Parathyroid adenoma (tissue), 2 donors: ENCODE results near the gene RPL13.

Source experiments
- H2AFZ ChIP-seq: fragments of 300-600 bp; sonication (generic); one replicate; pipeline ENCODE4 v1.7.0; 2017; ENCODE audit warnings: antibody characterized with exemption, mild to moderate bottlenecking
- H3K27ac ChIP-seq: fragments of 300-600 bp; sonication (generic); one replicate; pipeline ENCODE4 v1.7.0; 2017
- H3K27me3 ChIP-seq: fragments of 300-600 bp; sonication (generic); one replicate; pipeline ENCODE4 v1.7.0; 2017; ENCODE audit warnings: low read length; ENCODE audit not compliant: control insufficient read depth, insufficient read depth
- H3K36me3 ChIP-seq: fragments of 300-600 bp; sonication (generic); one replicate; pipeline ENCODE4 v1.7.0; 2017; ENCODE audit warnings: low read length; ENCODE audit not compliant: control insufficient read depth, insufficient read depth
- H3K4me1 ChIP-seq: fragments of 300-600 bp; sonication (generic); one replicate; pipeline ENCODE4 v1.7.0; 2017; ENCODE audit warnings: control low read depth
- H3K4me2 ChIP-seq: fragments of 300-600 bp; sonication (generic); one replicate; pipeline ENCODE4 v1.7.0; 2017; ENCODE audit warnings: low read length
- H3K4me3 ChIP-seq: fragments of 300-600 bp; sonication (generic); one replicate; pipeline ENCODE4 v1.7.0; 2017; ENCODE audit warnings: low read depth, low read length
- H3K79me2 ChIP-seq: fragments of 300-600 bp; sonication (generic); one replicate; pipeline ENCODE4 v1.7.0; 2017; ENCODE audit warnings: control low read depth
- H3K9ac ChIP-seq: fragments of 300-600 bp; sonication (generic); one replicate; pipeline ENCODE4 v1.7.0; 2017; ENCODE audit warnings: mild to moderate bottlenecking
- H3K9me3 ChIP-seq: fragments of 300-600 bp; sonication (generic); one replicate; pipeline ENCODE4 v1.7.0; 2017; ENCODE audit warnings: low read length; ENCODE audit not compliant: control insufficient read depth
- TF ChIP-seq, protein P1 (sequence below): fragments of 300-600 bp; sonication (generic); IDR thresholded peaks from one replicate; pipeline ENCODE4 v1.7.0; 2017; ENCODE audit warnings: antibody characterized with exemption, mild to moderate bottlenecking
- donor health status: primary hyperparathyroidism.

The RPL13 gene

DNA sequence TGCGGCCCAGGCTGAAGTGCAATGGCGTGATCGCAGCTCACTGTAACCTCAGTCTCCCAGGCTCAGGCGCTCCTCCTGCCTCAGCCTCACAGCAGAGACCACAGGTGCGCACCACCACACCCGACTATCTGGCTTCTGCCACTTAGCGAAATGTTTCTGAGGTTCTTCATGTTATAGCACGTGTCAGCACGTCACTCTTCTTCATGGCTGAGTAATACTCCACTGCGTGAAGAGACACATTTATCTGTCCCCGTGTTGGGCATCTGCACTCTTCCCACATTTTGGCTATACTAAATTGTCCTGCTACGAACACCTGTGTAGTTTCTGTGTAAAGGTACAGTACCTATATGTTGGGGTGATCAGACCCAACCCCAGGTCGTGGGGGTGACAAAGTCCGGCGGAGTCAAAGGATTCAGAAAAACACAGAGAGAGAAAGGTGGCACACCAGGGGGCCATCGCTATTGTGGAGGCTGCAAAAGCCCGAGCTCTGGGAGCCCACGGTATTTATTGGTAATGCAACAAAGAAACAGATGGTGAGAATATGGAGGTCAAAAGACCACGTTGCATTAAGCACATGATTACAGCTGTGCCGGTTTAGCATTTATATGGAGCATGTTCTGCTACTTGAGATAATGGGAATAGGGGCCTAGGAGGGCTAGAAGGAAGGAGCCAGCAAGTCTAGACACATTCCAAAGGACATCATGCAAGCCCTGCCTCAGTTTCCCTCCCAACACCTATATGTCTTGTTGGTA lies 52.1 kb downstream of the RPL13 start:
- Histone ChIP-seq H3K9ac (no peak overlapping the region), H2AFZ (no peak overlapping the region), H3K27me3 (no peaks in the 10 kb centered on the region), H3K27ac (no peak overlapping the region), H3K9me3 (no peaks in the 10 kb centered on the region), H3K4me2 (no peak overlapping the region), H3K79me2 (no peaks in the 10 kb centered on the region), H3K36me3 (no peaks in the 10 kb centered on the region), H3K4me3 (no peak overlapping the region), H3K4me1 (no peaks in the 10 kb centered on the region)
- TF ChIP-seq, protein P1, sequence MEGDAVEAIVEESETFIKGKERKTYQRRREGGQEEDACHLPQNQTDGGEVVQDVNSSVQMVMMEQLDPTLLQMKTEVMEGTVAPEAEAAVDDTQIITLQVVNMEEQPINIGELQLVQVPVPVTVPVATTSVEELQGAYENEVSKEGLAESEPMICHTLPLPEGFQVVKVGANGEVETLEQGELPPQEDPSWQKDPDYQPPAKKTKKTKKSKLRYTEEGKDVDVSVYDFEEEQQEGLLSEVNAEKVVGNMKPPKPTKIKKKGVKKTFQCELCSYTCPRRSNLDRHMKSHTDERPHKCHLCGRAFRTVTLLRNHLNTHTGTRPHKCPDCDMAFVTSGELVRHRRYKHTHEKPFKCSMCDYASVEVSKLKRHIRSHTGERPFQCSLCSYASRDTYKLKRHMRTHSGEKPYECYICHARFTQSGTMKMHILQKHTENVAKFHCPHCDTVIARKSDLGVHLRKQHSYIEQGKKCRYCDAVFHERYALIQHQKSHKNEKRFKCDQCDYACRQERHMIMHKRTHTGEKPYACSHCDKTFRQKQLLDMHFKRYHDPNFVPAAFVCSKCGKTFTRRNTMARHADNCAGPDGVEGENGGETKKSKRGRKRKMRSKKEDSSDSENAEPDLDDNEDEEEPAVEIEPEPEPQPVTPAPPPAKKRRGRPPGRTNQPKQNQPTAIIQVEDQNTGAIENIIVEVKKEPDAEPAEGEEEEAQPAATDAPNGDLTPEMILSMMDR = no peak

DNA sequence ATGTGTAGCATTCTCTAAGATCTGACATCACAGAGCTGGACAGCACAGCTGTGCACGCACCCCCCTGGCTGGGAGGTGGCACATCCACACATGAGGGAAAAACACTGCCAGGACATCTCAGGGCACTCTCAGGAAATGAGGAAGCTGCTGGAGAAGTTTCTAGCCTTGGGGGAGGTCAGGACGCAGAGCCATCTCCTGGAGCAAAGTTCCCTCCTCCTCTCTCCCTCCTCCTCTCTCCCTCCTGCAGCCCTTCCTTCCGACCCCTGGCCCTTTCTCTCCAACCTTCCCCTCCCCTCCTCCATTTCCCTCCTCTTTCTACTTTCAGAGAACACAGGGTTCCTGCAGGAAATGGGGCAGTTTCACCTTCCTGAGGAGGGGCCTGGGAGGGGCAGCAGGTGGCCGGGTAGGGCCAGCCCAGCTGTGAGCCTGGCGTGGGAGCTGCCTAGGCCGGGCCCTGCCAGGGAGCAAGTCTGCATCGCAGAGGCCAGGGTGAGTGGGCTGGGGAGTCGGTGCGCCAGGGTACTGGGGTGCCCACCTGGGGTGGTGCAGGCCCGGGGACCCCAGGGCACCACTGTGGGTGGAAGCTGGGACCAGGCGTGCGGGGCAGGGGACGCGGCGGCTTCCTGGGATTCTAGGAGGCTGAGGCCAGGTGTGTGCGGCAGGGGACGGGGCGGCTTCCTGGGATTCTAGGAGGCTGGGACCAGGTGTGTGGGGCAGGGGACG lies 52.9 kb downstream of the RPL13 start, which contains the start of gene DPEP1:
Gene DPEP1 (plus strand): TSS at position 412 of the 723 bp plus-strand sequence. CDS start 16,769 bp downstream, outside the sequence.
- TF ChIP-seq, protein P1 = no peak
- Histone ChIP-seq H3K27me3 (no peaks in the 10 kb centered on the region), H3K4me2 (no peak within 1 kb of the TSS), H3K9ac (no peak within 1 kb of the TSS), H3K9me3 (no peaks in the 10 kb centered on the region), H3K36me3 (no peaks in the 10 kb centered on the region), H2AFZ (no peak within 1 kb of the TSS), H3K4me1 (no peaks in the 10 kb centered on the region), H3K79me2 (no peaks in the 10 kb centered on the region), H3K27ac (no peak within 1 kb of the TSS), H3K4me3 (no peak within 1 kb of the TSS)

DNA sequence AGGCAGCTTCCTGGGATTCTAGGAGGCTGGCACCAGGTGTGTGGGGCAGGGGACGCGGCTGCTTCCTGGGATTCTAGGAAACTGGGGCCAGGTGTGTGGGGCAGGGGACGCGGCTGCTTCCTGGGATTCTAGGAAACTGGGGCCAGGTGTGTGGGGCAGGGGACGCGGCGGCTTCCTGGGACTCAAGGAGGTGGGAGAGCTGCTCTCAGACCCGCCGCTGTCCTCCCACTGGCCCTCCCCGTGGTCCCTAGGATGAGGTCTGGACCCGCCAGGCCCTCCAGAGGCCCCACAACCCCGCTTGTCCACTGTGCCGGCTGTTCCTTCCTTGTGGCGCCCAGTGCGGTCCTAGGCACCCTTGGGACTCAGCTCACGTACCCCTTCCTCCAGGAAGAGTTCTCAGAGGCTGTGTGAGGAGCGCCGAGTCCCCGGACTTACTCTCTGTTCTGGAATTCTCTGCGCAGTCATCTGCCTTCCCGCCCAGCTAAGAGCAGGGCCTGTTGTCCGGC lies 53.5 kb downstream of the RPL13 start:
- no peaks in the 10 kb centered on the region for H3K9me3 ChIP-seq
- H3K79me2 ChIP-seq = no peaks in the 10 kb centered on the region
- no peak overlapping the region for H3K27ac ChIP-seq
- TF ChIP-seq, protein P1 = no peak
- no peaks in the 10 kb centered on the region for H3K27me3 ChIP-seq
- no peaks in the 10 kb centered on the region for H3K36me3 ChIP-seq
- H3K4me3 ChIP-seq = no peak overlapping the region
- H3K4me1 ChIP-seq = no peaks in the 10 kb centered on the region
- no peak overlapping the region for H2AFZ ChIP-seq
- H3K9ac ChIP-seq = no peak overlapping the region
- H3K4me2 ChIP-seq = no peak overlapping the region
